Measurements from ENCODE around the gene ARF3. TPM values are rescaled to one million over a fixed set of nuclear protein-coding genes. Genes with fewer than 3 reads are reported as not detected.

ARF3 gene
- total and polyA plus RNA-seq, 8 donors, result 29.5 to 96.0 (median 52.4) TPM

GRCh38 chr12:48972952-48973483 lies 15.7 kb upstream of the ARF3 start:
- intact Hi-C loops (cut with DNase I), result no loop called here
- Histone ChIP-seq H3K4me3 (no peak overlapping the region), H3K36me3 (no peaks in the 10 kb centered on the region), H3K27ac (no peak overlapping the region), H3K4me1 (peaks cover 0 to under 1% (median 0%) of the 10 kb centered on the region in 3 donors), H3K27me3 (peaks cover 0 to 16% (median 3%) of the 10 kb centered on the region in 4 donors), H3K9me3 (no peaks in the 10 kb centered on the region)
- TF ChIP-seq CTCF (IDR thresholded peaks at IDR 0.05), result no peak
- DNase-seq (no peak), FAIRE-seq (no peak), ATAC-seq (no peak)
- 16 to 18% methylated on average over 3 of the region's 3 CpGs for WGBS, 2 donors

- no peak overlapping the region for H3K27ac ChIP-seq
- TF ChIP-seq CTCF (IDR thresholded peaks at IDR 0.05), result no peak
- H3K4me3 ChIP-seq, result no peak overlapping the region
- no peak for ATAC-seq
- intact Hi-C loops (cut with DNase I), result no loop called here
- FAIRE-seq, result no peak
- 13 to 16% methylated on average over 23 of the region's 23 CpGs for WGBS, 2 donors
- no peak for DNase-seq
- no peaks in the 10 kb centered on the region for H3K9me3 ChIP-seq
- H3K4me1 ChIP-seq, result no peaks in the 10 kb centered on the region
- peaks cover 0 to 15% (median 3%) of the 10 kb centered on the region in 4 donors for H3K27me3 ChIP-seq
- no peaks in the 10 kb centered on the region for H3K36me3 ChIP-seq
Observed at GRCh38 chr12:48972213-48972951, 15.1 kb upstream of the ARF3 start.

GRCh38 chr12:48970702-48971334 lies 13.5 kb upstream of the ARF3 start:
- 37 to 49% methylated on average over 9 to 10 of the region's 10 CpGs for WGBS, 2 donors
- ATAC-seq (no peak), DNase-seq (no peak), FAIRE-seq (no peak)
- H3K4me3 ChIP-seq, result peak overlapping the region in 1 of 4 donors; percentile 30
- H3K4me1 ChIP-seq, result no peaks in the 10 kb centered on the region
- intact Hi-C loops (cut with DNase I), result no loop called here
- no peak overlapping the region for H3K27ac ChIP-seq
- no peak for TF ChIP-seq CTCF (IDR thresholded peaks at IDR 0.05)
- H3K9me3 ChIP-seq, result no peaks in the 10 kb centered on the region
- H3K36me3 ChIP-seq, result no peaks in the 10 kb centered on the region
- peaks cover 0 to 9% (median 3%) of the 10 kb centered on the region in 4 donors for H3K27me3 ChIP-seq

- TF ChIP-seq CTCF (IDR thresholded peaks at IDR 0.05), result no peak
- Histone ChIP-seq H3K36me3 (no peaks in the 10 kb centered on the region), H3K27ac (no peak overlapping the region), H3K4me1 (no peaks in the 10 kb centered on the region), H3K27me3 (peaks cover 0 to 9% (median 3%) of the 10 kb centered on the region in 4 donors), H3K4me3 (no peak overlapping the region), H3K9me3 (no peaks in the 10 kb centered on the region)
- DNase-seq (peak in 1 of 6 donors; percentile 62), ATAC-seq (peak in 3 of 4 donors; percentile 20 to 46 (median 35)), FAIRE-seq (no peak)
- WGBS, 2 donors, result 28 to 29% methylated on average over 70 to 77 of the region's 77 CpGs
- intact Hi-C loops (cut with DNase I), result no loop called here
Observed at GRCh38 chr12:48969833-48970701, 12.8 kb upstream of the ARF3 start.
